GM23338 (cell line): Measurements from ENCODE around the gene OS9. TPM values are rescaled to one million over a fixed set of nuclear protein-coding genes. Genes with fewer than 3 reads are reported as not detected.

Source experiments
- ATAC-seq: fragments of 200-7000 bp; cut with Tn5 transposase; 3 replicates; pipeline ENCODE4 v1.9.1; 2020
- DNase-seq: peaks from one replicate; pipeline ENCODE4 v3.0.0-alpha.2; 2015; ENCODE audit warnings: low spot score
- H2AFZ ChIP-seq: fragments of 200-600 bp; sonication (generic); 2 replicates; pipeline ENCODE4 v1.8.0; 2016; ENCODE audit warnings: antibody characterized with exemption, mild to moderate bottlenecking, moderate library complexity
- H3F3A ChIP-seq: fragments of 200-600 bp; sonication (generic); replicated peaks from 2 replicates; pipeline ENCODE4 v1.8.0; 2017; ENCODE audit warnings: antibody characterized with exemption, mixed run types, low read depth
- H3K27ac ChIP-seq: fragments of 200-600 bp; sonication (generic); 2 replicates; pipeline ENCODE4 v1.6.1; 2016; ENCODE audit warnings: low read depth
- H3K27me3 ChIP-seq: fragments of 200-600 bp; sonication (generic); 2 replicates; pipeline ENCODE4 v1.8.0; 2016; ENCODE audit warnings: mild to moderate bottlenecking, mixed run types, moderate library complexity; ENCODE audit not compliant: insufficient read depth
- H3K36me3 ChIP-seq: fragments of 200-600 bp; sonication (generic); 2 replicates; pipeline ENCODE4 v1.8.0; 2016; ENCODE audit warnings: mild to moderate bottlenecking; ENCODE audit not compliant: insufficient read depth
- H3K4me1 ChIP-seq: fragments of 200-600 bp; sonication (generic); 2 replicates; pipeline ENCODE4 v1.8.0; 2016; ENCODE audit warnings: mild to moderate bottlenecking, moderate library complexity; ENCODE audit not compliant: insufficient read depth
- H3K4me2 ChIP-seq: fragments of 200-600 bp; sonication (generic); 2 replicates; pipeline ENCODE4 v1.7.1; 2017; ENCODE audit warnings: mixed run types
- H3K4me3 ChIP-seq: fragments of 200-600 bp; sonication (generic); 2 replicates; pipeline ENCODE4 v1.6.1; 2016; ENCODE audit warnings: mixed run types
- H3K79me2 ChIP-seq: fragments of 200-600 bp; sonication (generic); replicated peaks from 2 replicates; pipeline ENCODE4 v1.8.0; 2017; ENCODE audit warnings: mild to moderate bottlenecking; ENCODE audit not compliant: insufficient read depth
- H3K9me2 ChIP-seq: fragments of 200-600 bp; sonication (generic); 2 replicates; pipeline ENCODE4 v1.8.0; 2017; ENCODE audit not compliant: insufficient read depth
- H4K20me1 ChIP-seq: fragments of 200-600 bp; sonication (generic); replicated peaks from 2 replicates; pipeline ENCODE4 v1.8.0; 2017; ENCODE audit warnings: mild to moderate bottlenecking; ENCODE audit not compliant: insufficient read depth
- H3K27ac Mint-ChIP-seq: 2 replicates; pipeline ENCODE4 v1.8.0; 2020; ENCODE audit warnings: inconsistent platforms, mild to moderate bottlenecking, moderate library complexity, mixed read lengths
- H3K27me3 Mint-ChIP-seq: 3 replicates; pipeline ENCODE4 v1.8.0; 2022; ENCODE audit warnings: low read depth, mild to moderate bottlenecking, moderate library complexity, mixed read lengths, inconsistent platforms; ENCODE audit not compliant: insufficient read depth, poor library complexity
- H3K36me3 Mint-ChIP-seq: 3 replicates; pipeline ENCODE4 v1.8.0; 2021; ENCODE audit warnings: low read depth, mild to moderate bottlenecking, inconsistent platforms, moderate library complexity, mixed read lengths
- H3K4me1 Mint-ChIP-seq: 3 replicates; pipeline ENCODE4 v1.8.0; 2020; ENCODE audit warnings: mild to moderate bottlenecking, inconsistent platforms, mixed read lengths
- H3K4me3 Mint-ChIP-seq: 3 replicates; pipeline ENCODE4 v1.8.0; 2021; ENCODE audit warnings: moderate library complexity, mild to moderate bottlenecking, inconsistent platforms, mixed read lengths
- H3K9me3 Mint-ChIP-seq: 3 replicates; pipeline ENCODE4 v1.8.0; 2020; ENCODE audit warnings: moderate library complexity, mild to moderate bottlenecking, inconsistent platforms, mixed read lengths
- CREB1 ChIP-seq: fragments of 250-450 bp; sonication (Bioruptor Pico); IDR thresholded peaks from 2 replicates; pipeline ENCODE4 v1.5.0; 2020; ENCODE audit warnings: low read depth, mild to moderate bottlenecking, moderate library complexity
- CTCF ChIP-seq, 2 experiments: fragments of 200-600 bp in 1 of 2; sonication (generic) in 1 of 2; conservative IDR thresholded peaks; 2 replicates each; pipeline versions ENCODE4 v1.5.1 to v1.6.1; 2016 to 2017; ENCODE audit warnings: antibody characterized with exemption in 2 of 2, low read depth in 2 of 2, mild to moderate bottlenecking in 2 of 2, moderate library complexity in 1 of 2
- EZH2phosphoT487 ChIP-seq: fragments of 200-600 bp; sonication (generic); IDR thresholded peaks from one replicate; pipeline ENCODE4 v1.8.1; 2018; ENCODE audit warnings: antibody characterized with exemption; ENCODE audit not compliant: unreplicated experiment
- NANOG ChIP-seq: IDR thresholded peaks from 2 replicates; pipeline ENCODE4 v1.6.1; 2016; ENCODE audit warnings: antibody characterized with exemption, borderline replicate concordance
- POLR2AphosphoS5 ChIP-seq: IDR thresholded peaks from 2 replicates; pipeline ENCODE4 v1.6.1; 2016; ENCODE audit warnings: antibody characterized with exemption, low read depth
- ZNF114 ChIP-seq: fragments of 250-450 bp; sonication (Bioruptor Pico); IDR thresholded peaks from 2 replicates; pipeline ENCODE4 v1.5.0; 2020; ENCODE audit warnings: mild to moderate bottlenecking, moderate library complexity
- ZNF462 ChIP-seq: fragments of 250-450 bp; sonication (Bioruptor Pico); IDR thresholded peaks from 2 replicates; pipeline ENCODE4 v1.5.0; 2020; ENCODE audit warnings: mild to moderate bottlenecking, moderate library complexity
- polyA plus RNA-seq: library from polyadenylated mRNA; unstranded; fragments of >200 nt; fragmentation: Nextera tagmentation; extraction: Ambion mirVana; gene quantifications from 2 replicates; pipeline ENCODE4 v1.2.1, GENCODE V29; 2016
- total RNA-seq: library from RNA; depleted of rRNA; stranded (reverse); fragments of >200 nt; shearing (Covaris generic); gene quantifications from 2 replicates; pipeline ENCODE4 v1.2.3, GENCODE V29; 2014
- TF ChIP-seq, protein P1 (sequence below): IDR thresholded peaks from 2 replicates; pipeline ENCODE4 v1.6.1; 2016; ENCODE audit warnings: antibody characterized with exemption

The OS9 gene
- total and polyA plus RNA-seq, 2 experiments from 2014 or later, result 27.5 to 79.7 TPM

DNA sequence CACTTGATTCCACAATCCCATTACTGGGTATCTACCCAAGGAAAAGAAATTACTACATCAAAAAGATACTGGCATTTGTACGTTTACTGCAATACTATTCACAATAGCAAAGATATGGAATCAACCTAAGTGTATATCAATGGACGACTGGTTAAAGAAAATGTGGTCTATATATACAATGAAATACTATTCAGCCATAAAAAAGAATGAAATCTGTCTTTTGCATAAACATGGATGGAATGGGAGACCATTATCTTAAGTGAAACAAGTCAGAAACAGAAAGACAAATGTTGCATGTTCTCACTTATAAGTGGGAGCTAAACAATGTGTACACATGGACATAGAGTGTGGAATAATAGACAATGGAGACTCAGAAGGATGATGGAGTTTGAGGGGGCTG, 5.0 kb upstream of the OS9 start:
- Mint-ChIP-seq H3K9me3 (peaks cover 14% of the 10 kb centered on the region; the same call in 2 of the 3 replicates), H3K27me3 (no peaks in the 10 kb centered on the region), H3K4me1 (no peaks in the 10 kb centered on the region), H3K36me3 (no peaks in the 10 kb centered on the region), H3K27ac (no peak overlapping the region), H3K4me3 (no peak overlapping the region)
- Histone ChIP-seq H2AFZ (no peak overlapping the region), H3F3A (no peaks in the 10 kb centered on the region), H3K4me3 (no peak overlapping the region), H3K4me1 (no peaks in the 10 kb centered on the region), H3K36me3 (no peaks in the 10 kb centered on the region), H3K79me2 (no peaks in the 10 kb centered on the region), H3K9me2 (no peaks in the 10 kb centered on the region; the same call in 1 of the 2 replicates), H3K27ac (no peak overlapping the region), H3K27me3 (no peaks in the 10 kb centered on the region), H4K20me1 (no peaks in the 10 kb centered on the region), H3K4me2 (no peak overlapping the region)
- TF ChIP-seq CREB1 (CRISPR knock-in tag) (no peak), CTCF (conservative IDR thresholded peaks at IDR 0.05; ENCODE audit: low read depth in 2 of 2) (no peak), EZH2phosphoT487 (no peak), POLR2AphosphoS5 (no peak), ZNF114 (no peak), ZNF462 (CRISPR knock-in tag) (no peak), NANOG (no peak)
- TF ChIP-seq, protein P1, sequence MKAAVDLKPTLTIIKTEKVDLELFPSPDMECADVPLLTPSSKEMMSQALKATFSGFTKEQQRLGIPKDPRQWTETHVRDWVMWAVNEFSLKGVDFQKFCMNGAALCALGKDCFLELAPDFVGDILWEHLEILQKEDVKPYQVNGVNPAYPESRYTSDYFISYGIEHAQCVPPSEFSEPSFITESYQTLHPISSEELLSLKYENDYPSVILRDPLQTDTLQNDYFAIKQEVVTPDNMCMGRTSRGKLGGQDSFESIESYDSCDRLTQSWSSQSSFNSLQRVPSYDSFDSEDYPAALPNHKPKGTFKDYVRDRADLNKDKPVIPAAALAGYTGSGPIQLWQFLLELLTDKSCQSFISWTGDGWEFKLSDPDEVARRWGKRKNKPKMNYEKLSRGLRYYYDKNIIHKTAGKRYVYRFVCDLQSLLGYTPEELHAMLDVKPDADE, result no peak
- DNase-seq (no peak), ATAC-seq (no peak)
